GM08714 (cell line): ENCODE measurements around the gene PRKAR1A.
"Not testable (repeated sequence)": the region's sequence is repeated elsewhere in the genome, so short reads cannot be mapped to it uniquely, and the experiment has no call there.

Experiments used
- H3K4me3 ChIP-seq: fragments of 200-500 bp; sonication (Bioruptor generic); 2 replicates; pipeline ENCODE4 v1.5.1; 2014; ENCODE audit warnings: mild to moderate bottlenecking, low read length, inconsistent platforms
- ZNF274 ChIP-seq: IDR thresholded peaks from 2 replicates; pipeline ENCODE4 v1.6.1; 2012; ENCODE audit warnings: mild to moderate bottlenecking, low read depth, low read length

The PRKAR1A gene

GRCh38 chr17:68518063-68518815, 6.0 kb downstream of the PRKAR1A start:
- TF ChIP-seq ZNF274: no peak
- H3K4me3 ChIP-seq: no peak overlapping the region

DNA sequence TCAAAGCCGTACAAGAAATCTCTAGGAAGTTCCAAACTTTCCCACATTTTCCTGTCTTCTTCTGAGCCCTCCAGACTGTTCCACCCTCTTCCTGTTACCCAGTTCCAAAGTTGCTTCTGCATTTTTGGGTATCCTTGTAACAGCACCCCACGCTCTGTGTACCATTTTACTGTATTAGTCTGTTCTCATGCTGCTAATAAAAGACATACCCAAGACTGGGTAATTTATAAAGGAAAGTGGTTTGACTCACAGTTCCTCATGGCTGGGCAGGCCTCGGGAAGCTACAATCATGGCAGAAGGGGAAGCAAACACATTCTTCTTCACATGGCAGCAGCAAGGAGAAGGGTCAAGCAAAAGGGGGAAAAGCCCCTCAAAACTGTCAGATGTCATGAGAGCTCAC, 6.8 kb downstream of the PRKAR1A start:
- not testable (repeated sequence) for H3K4me3 ChIP-seq

DNA sequence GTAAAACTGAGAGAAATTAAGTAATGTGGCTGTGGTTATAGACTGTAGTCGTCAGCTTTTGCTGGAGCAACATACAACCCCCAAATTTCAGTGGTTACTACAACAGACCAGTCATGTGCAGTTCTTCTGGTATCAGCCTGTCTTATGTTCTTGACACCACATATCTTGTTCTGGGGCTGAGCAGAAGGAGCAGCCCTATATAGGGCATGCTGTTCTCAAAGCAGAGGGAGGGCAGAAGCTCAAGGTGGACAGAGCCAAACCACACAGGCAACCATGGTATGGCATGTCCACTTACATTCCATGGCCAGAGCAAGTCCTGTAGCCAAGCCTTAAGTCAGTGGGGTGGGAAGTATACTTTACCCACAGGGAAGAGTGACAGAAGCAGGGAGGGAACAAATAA, 7.7 kb downstream of the PRKAR1A start:
- no peak overlapping the region for H3K4me3 ChIP-seq
- no peak for TF ChIP-seq ZNF274

GRCh38 chr17:68522266-68522665, 10.0 kb downstream of the PRKAR1A start:
- no peak for TF ChIP-seq ZNF274
- H3K4me3 ChIP-seq: no peak overlapping the region

DNA sequence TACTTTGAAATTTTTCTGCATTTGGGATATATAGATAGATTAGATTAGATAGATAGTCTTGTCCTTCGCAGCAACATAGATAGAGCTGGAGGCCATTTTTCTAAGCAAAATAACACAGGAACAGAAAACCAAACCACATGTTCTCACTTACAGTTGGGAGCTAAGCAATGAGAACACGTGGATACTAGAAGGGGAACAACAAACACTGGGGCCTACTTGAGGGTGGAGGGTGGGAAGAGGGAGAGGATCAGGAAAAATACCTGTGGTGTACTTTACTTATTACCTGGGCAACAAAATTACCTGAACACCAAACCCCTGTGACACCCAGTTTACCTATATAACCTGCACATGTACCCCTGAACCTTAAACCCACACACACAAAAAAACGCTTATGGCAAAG, 14.3 kb downstream of the PRKAR1A start:
- TF ChIP-seq ZNF274: no peak
- H3K4me3 ChIP-seq: no peak overlapping the region

DNA sequence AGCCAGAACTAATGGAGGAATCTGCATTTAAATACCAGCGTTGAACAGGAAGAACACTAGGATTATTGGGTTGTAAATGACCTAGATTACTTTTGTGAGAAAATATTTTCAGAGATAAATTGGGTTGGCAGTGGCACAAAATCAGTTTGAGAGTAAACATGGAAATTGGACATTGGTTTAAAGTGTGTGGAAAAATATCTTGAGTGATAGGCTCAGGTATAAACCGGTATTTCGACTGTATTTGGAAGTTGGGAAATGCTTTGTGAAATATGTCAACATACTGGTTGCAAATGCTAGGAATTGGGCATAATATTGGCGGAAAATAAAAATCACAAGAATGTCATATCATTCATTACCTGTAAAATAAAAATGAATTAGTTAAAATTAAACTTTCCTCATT, 15.1 kb downstream of the PRKAR1A start:
- H3K4me3 ChIP-seq: no peak overlapping the region
- no peak for TF ChIP-seq ZNF274

DNA sequence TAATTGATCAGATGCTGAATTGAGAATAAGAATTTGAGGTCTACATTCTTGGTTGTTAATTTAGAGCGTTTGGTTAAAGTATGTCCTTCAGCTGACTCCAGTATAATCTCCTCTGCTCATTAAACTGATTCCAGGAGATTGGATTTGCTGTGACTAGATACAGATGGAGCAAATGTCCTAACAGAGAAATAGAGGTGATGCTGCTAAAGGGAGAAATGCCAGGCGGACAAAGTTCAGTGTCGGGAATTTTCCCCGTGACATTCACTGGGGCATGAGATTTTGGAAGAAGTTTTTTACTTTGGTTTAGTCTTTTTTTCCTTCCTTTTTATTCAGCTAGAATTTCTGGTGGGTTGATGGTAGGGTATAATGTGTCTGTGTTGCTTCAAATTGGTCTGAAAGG, 19.0 kb downstream of the PRKAR1A start:
- TF ChIP-seq ZNF274: no peak
- H3K4me3 ChIP-seq: no peak overlapping the region

DNA sequence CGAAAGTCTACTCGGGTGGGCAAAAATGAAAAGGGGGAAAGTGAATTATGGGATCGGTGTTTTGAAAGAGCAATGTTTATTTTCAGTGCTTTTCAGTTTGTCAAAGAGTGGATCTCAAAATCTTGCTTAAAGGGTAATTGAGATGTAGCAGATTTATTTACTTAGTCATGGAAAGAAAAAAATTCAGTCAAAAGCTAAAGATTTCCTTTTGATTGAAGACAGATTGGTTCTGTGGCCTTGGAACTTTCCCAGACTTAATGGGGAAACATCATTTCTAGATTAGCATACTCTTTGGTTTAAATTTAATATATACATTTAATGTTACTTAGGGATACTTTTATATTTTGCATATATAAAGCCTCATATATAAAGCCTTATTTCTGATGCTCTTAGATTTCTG, 20.6 kb downstream of the PRKAR1A start:
- TF ChIP-seq ZNF274: no peak

GRCh38 chr17:68533887-68534694, 21.9 kb downstream of the PRKAR1A start:
- no peak for TF ChIP-seq ZNF274
- no peak overlapping the region for H3K4me3 ChIP-seq

More for the DNA sequence above, 20.6 kb downstream of the PRKAR1A start:
- H3K4me3 ChIP-seq: no peak overlapping the region

- TF ChIP-seq ZNF274: no peak
- H3K4me3 ChIP-seq: no peak overlapping the region
These were observed 22.5 kb downstream of the PRKAR1A start for GRCh38 chr17:68534695-68535088.

DNA sequence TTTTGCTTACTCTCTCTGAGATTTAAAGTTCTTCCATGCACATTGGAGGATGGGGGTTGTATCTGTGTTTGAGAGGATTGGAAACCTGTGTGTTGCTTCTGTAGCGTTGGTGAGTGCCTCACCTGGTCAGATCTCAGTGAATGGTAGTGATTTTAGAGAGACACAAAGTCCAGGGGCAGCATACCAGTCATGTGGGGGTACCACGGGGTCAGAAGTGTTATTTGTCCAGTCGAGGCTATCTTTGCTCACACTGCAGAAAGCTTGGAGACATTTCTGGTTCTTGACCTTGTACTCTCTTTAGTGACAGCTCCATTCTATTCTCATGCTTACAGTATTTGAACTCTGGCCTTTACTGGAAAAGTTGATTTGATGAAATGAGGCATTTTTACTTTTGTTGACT, 23.7 kb downstream of the PRKAR1A start:
- no peak overlapping the region for H3K4me3 ChIP-seq
- TF ChIP-seq ZNF274: no peak

- TF ChIP-seq ZNF274: no peak
- no peak overlapping the region for H3K4me3 ChIP-seq
These were observed 27.6 kb downstream of the PRKAR1A start for GRCh38 chr17:68539548-68540467.

DNA sequence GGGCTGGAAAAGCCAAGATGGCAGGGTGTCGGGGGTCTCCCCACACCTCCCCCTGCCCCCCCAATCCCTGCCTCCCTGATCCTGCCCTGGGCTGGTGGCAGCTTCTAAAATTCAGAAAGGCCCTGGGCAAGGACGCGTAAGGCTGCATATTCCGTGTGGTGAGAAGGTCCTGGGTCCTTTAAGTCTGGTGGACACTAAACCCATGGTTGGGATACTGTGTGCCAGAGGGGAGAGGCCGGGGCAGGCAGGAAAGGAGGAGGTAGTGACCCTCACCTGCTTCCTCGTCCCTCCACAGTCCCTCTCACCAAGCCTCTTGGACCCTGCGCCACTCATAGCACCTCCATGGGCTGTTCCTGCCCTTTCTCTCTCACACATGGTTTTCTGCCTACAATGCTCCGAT, 28.8 kb downstream of the PRKAR1A start:
- TF ChIP-seq ZNF274: no peak
- H3K4me3 ChIP-seq: no peak overlapping the region

- TF ChIP-seq ZNF274: no peak
- H3K4me3 ChIP-seq: no peak overlapping the region
These were observed 29.6 kb downstream of the PRKAR1A start for GRCh38 chr17:68541816-68542215.
